Measurements from ENCODE around the gene PLD6. TPM values are rescaled to one million over a fixed set of nuclear protein-coding genes. Genes with fewer than 3 reads are reported as not detected.

The PLD6 gene
- total RNA-seq, 5 donors from 2014 or later (not counting 1 experiment from before 2014, with no cell fraction given) = 7.3 to 18.3 (median 11.1) TPM

- Histone ChIP-seq H3K36me3 (ENCODE audit: control insufficient read depth in 2 of 2, extremely low read depth in 1 of 2, insufficient read depth in 1 of 2, low read length in 1 of 2) (peaks cover 66 to 87% of the 10 kb centered on the region in 2 donors), H3K27ac (ENCODE audit: low read length) (no peak overlapping the region), H3K27me3 (replicated peaks in 1 of 2; ENCODE audit: control insufficient read depth in 2 of 2, extremely low read depth in 1 of 2, insufficient read depth in 2 of 2, low read length in 1 of 2) (no peaks in the 10 kb centered on the region), H3K9me3 (no peaks in the 10 kb centered on the region), H3K4me3 (ENCODE audit: control insufficient read depth in 1 of 2, extremely low read depth in 1 of 2, low read length in 1 of 2) (no peak overlapping the region), H3K4me1 (ENCODE audit: control insufficient read depth in 1 of 2, extremely low read depth in 1 of 2, insufficient read depth in 2 of 2, low read length in 2 of 2) (no peaks in the 10 kb centered on the region)
- ChIA-PET CTCF (no interaction called here), POLR2A (no interaction called here)
- Mint-ChIP-seq H3K4me3 (no peak overlapping the region), H3K9me3 (no peaks in the 10 kb centered on the region), H3K27ac (no peak overlapping the region), H3K4me1 (peaks cover 3 to 9% (median 7%) of the 10 kb centered on the region in 3 donors), H3K36me3 (peaks cover 60% of the 10 kb centered on the region), H3K27me3 (no peaks in the 10 kb centered on the region)
- no peak for DNase-seq
- no peak for ATAC-seq (replicated peaks in 1 of 4)
- WGBS (ENCODE audit: insufficient coverage) = 97% methylated on average over 22 of the region's 25 CpGs
Measured at GRCh38 chr17:17227608-17228520, 21.7 kb upstream of the PLD6 start.

GRCh38 chr17:17226451-17227265, 20.5 kb upstream of the PLD6 start:
- ChIA-PET POLR2A (no interaction called here), CTCF (no interaction called here)
- Mint-ChIP-seq H3K27me3 (no peaks in the 10 kb centered on the region), H3K4me3 (no peak overlapping the region), H3K4me1 (peaks cover under 1 to 2% (median 1%) of the 10 kb centered on the region in 3 donors), H3K9me3 (no peaks in the 10 kb centered on the region), H3K36me3 (peaks cover 58% of the 10 kb centered on the region), H3K27ac (no peak overlapping the region)
- DNase-seq (no peak), ATAC-seq (replicated peaks in 1 of 4) (no peak)
- Histone ChIP-seq H3K4me3 (ENCODE audit: control insufficient read depth in 1 of 2, extremely low read depth in 1 of 2, low read length in 1 of 2) (no peak overlapping the region), H3K4me1 (ENCODE audit: control insufficient read depth in 1 of 2, extremely low read depth in 1 of 2, insufficient read depth in 2 of 2, low read length in 2 of 2) (no peaks in the 10 kb centered on the region), H3K9me3 (no peaks in the 10 kb centered on the region), H3K27ac (ENCODE audit: low read length) (no peak overlapping the region), H3K36me3 (ENCODE audit: control insufficient read depth in 2 of 2, extremely low read depth in 1 of 2, insufficient read depth in 1 of 2, low read length in 1 of 2) (peaks cover 61 to 89% of the 10 kb centered on the region in 2 donors), H3K27me3 (replicated peaks in 1 of 2; ENCODE audit: control insufficient read depth in 2 of 2, extremely low read depth in 1 of 2, insufficient read depth in 2 of 2, low read length in 1 of 2) (no peaks in the 10 kb centered on the region)
- WGBS (ENCODE audit: insufficient coverage) = 97% methylated on average over 15 of the region's 16 CpGs

- peaks cover 62% of the 10 kb centered on the region for H3K36me3 Mint-ChIP-seq
- CTCF ChIA-PET = no interaction called here
Measured at GRCh38 chr17:17225901-17226300, 19.8 kb upstream of the PLD6 start.

GRCh38 chr17:17224137-17224536, 18.0 kb upstream of the PLD6 start:
- Mint-ChIP-seq H3K4me3 (no peak overlapping the region), H3K9me3 (no peaks in the 10 kb centered on the region), H3K4me1 (no peaks in the 10 kb centered on the region), H3K36me3 (peaks cover 64% of the 10 kb centered on the region), H3K27ac (no peak overlapping the region), H3K27me3 (no peaks in the 10 kb centered on the region)
- ChIA-PET POLR2A (no interaction called here), CTCF (no interaction called here)
- no peaks in the 10 kb centered on the region for H3K4me1 ChIP-seq (ENCODE audit: control insufficient read depth in 1 of 2, extremely low read depth in 1 of 2, insufficient read depth in 2 of 2, low read length in 2 of 2)
- WGBS (ENCODE audit: insufficient coverage) = 79% methylated on average over 7 of the region's 8 CpGs
- H3K9me3 ChIP-seq = no peaks in the 10 kb centered on the region
- no peak for ATAC-seq (replicated peaks in 1 of 4)
- peaks cover 49 to 93% of the 10 kb centered on the region in 2 donors for H3K36me3 ChIP-seq (ENCODE audit: control insufficient read depth in 2 of 2, extremely low read depth in 1 of 2, insufficient read depth in 1 of 2, low read length in 1 of 2)
- H3K4me3 ChIP-seq (ENCODE audit: control insufficient read depth in 1 of 2, extremely low read depth in 1 of 2, low read length in 1 of 2) = no peak overlapping the region
- no peaks in the 10 kb centered on the region for H3K27me3 ChIP-seq (replicated peaks in 1 of 2; ENCODE audit: control insufficient read depth in 2 of 2, extremely low read depth in 1 of 2, insufficient read depth in 2 of 2, low read length in 1 of 2)
- no peak overlapping the region for H3K27ac ChIP-seq (ENCODE audit: low read length)
- no peak for DNase-seq

More at GRCh38 chr17:17225901-17226300, 19.8 kb upstream of the PLD6 start:
- Mint-ChIP-seq H3K4me3 (no peak overlapping the region), H3K27ac (no peak overlapping the region), H3K9me3 (no peaks in the 10 kb centered on the region), H3K27me3 (no peaks in the 10 kb centered on the region), H3K4me1 (no peaks in the 10 kb centered on the region)
- DNase-seq (no peak), ATAC-seq (replicated peaks in 1 of 4) (no peak)
- no peaks in the 10 kb centered on the region for H3K4me1 ChIP-seq (ENCODE audit: control insufficient read depth in 1 of 2, extremely low read depth in 1 of 2, insufficient read depth in 2 of 2, low read length in 2 of 2)
- no peak overlapping the region for H3K4me3 ChIP-seq (ENCODE audit: control insufficient read depth in 1 of 2, extremely low read depth in 1 of 2, low read length in 1 of 2)
- 97% methylated on average over 9 of the region's 10 CpGs for WGBS (ENCODE audit: insufficient coverage)
- H3K27me3 ChIP-seq (replicated peaks in 1 of 2; ENCODE audit: control insufficient read depth in 2 of 2, extremely low read depth in 1 of 2, insufficient read depth in 2 of 2, low read length in 1 of 2) = no peaks in the 10 kb centered on the region
- POLR2A ChIA-PET = no interaction called here
- no peaks in the 10 kb centered on the region for H3K9me3 ChIP-seq
- no peak overlapping the region for H3K27ac ChIP-seq (ENCODE audit: low read length)
- H3K36me3 ChIP-seq (ENCODE audit: control insufficient read depth in 2 of 2, extremely low read depth in 1 of 2, insufficient read depth in 1 of 2, low read length in 1 of 2) = peaks cover 56 to 90% of the 10 kb centered on the region in 2 donors

GRCh38 chr17:17223736-17224135, 17.6 kb upstream of the PLD6 start:
- CTCF ChIA-PET = no interaction called here
- Histone ChIP-seq H3K9me3 (no peaks in the 10 kb centered on the region), H3K27me3 (replicated peaks in 1 of 2; ENCODE audit: control insufficient read depth in 2 of 2, extremely low read depth in 1 of 2, insufficient read depth in 2 of 2, low read length in 1 of 2) (no peaks in the 10 kb centered on the region), H3K27ac (ENCODE audit: low read length) (no peak overlapping the region), H3K36me3 (ENCODE audit: control insufficient read depth in 2 of 2, extremely low read depth in 1 of 2, insufficient read depth in 1 of 2, low read length in 1 of 2) (peaks cover 49 to 93% of the 10 kb centered on the region in 2 donors), H3K4me1 (ENCODE audit: control insufficient read depth in 1 of 2, extremely low read depth in 1 of 2, insufficient read depth in 2 of 2, low read length in 2 of 2) (no peaks in the 10 kb centered on the region), H3K4me3 (ENCODE audit: control insufficient read depth in 1 of 2, extremely low read depth in 1 of 2, low read length in 1 of 2) (no peak overlapping the region)
- DNase-seq (no peak), ATAC-seq (replicated peaks in 1 of 4) (no peak)
- H3K27ac Mint-ChIP-seq = no peak overlapping the region
- no peaks in the 10 kb centered on the region for H3K9me3 Mint-ChIP-seq
- H3K4me3 Mint-ChIP-seq = no peak overlapping the region
- WGBS (ENCODE audit: insufficient coverage) = 96% methylated on average over 15 of the region's 16 CpGs
- H3K27me3 Mint-ChIP-seq = no peaks in the 10 kb centered on the region
- POLR2A ChIA-PET = no interaction called here
- peaks cover 63% of the 10 kb centered on the region for H3K36me3 Mint-ChIP-seq
- H3K4me1 Mint-ChIP-seq = no peaks in the 10 kb centered on the region

GRCh38 chr17:17221329-17221728, 15.2 kb upstream of the PLD6 start:
- Mint-ChIP-seq H3K27ac (no peak overlapping the region), H3K27me3 (no peaks in the 10 kb centered on the region), H3K9me3 (no peaks in the 10 kb centered on the region), H3K4me3 (no peak overlapping the region), H3K36me3 (peaks cover 65% of the 10 kb centered on the region), H3K4me1 (no peaks in the 10 kb centered on the region)
- no peak overlapping the region for H3K27ac ChIP-seq (ENCODE audit: low read length)
- POLR2A ChIA-PET = no interaction called here
- no peak overlapping the region for H3K4me3 ChIP-seq (ENCODE audit: control insufficient read depth in 1 of 2, extremely low read depth in 1 of 2, low read length in 1 of 2)
- H3K36me3 ChIP-seq (ENCODE audit: control insufficient read depth in 2 of 2, extremely low read depth in 1 of 2, insufficient read depth in 1 of 2, low read length in 1 of 2) = peaks cover 44 to 93% of the 10 kb centered on the region in 2 donors
- H3K4me1 ChIP-seq (ENCODE audit: control insufficient read depth in 1 of 2, extremely low read depth in 1 of 2, insufficient read depth in 2 of 2, low read length in 2 of 2) = no peaks in the 10 kb centered on the region
- ATAC-seq (replicated peaks in 1 of 4) (no peak), DNase-seq (no peak)
- WGBS (ENCODE audit: insufficient coverage) = 96% methylated on average over 20 of the region's 22 CpGs
- no peaks in the 10 kb centered on the region for H3K27me3 ChIP-seq (replicated peaks in 1 of 2; ENCODE audit: control insufficient read depth in 2 of 2, extremely low read depth in 1 of 2, insufficient read depth in 2 of 2, low read length in 1 of 2)
- H3K9me3 ChIP-seq = no peaks in the 10 kb centered on the region
- CTCF ChIA-PET = no interaction called here
